ENCODE results near the gene UBA1.

The UBA1 gene

DNA sequence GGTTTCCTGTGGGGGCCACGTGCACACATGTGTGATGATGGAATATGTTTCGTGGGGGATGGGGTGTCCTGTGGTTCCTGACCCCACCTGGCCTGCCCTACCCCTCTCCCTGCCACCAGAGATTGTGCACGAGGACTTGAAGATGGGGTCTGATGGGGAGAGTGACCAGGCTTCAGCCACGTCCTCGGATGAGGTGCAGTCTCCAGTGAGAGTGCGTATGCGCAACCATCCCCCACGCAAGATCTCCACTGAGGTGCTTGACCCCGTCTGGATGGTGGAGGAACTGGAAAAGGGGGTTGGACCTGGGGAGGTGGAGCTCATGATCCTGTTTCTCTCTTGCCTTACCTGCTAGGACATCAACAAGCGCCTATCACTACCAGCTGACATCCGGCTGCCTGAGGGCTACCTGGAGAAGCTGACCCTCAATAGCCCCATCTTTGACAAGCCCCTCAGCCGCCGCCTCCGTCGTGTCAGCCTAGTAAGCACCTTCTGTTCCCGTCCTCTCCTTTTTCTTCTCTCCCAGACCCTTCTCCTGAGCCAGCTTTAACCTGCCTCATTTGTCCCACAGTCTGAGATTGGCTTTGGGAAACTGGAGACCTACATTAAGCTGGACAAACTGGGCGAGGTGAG, 30.8 kb downstream of the UBA1 start:
- TF ChIP-seq EZH2 (optimal IDR thresholded peaks at IDR 0.05; ENCODE audit: low read depth, low read length) (no peak), EZH2phosphoT487 (IDR thresholded peaks at IDR 0.05; ENCODE audit: low read length) (no peak)
- TF ChIP-seq, protein P1, sequence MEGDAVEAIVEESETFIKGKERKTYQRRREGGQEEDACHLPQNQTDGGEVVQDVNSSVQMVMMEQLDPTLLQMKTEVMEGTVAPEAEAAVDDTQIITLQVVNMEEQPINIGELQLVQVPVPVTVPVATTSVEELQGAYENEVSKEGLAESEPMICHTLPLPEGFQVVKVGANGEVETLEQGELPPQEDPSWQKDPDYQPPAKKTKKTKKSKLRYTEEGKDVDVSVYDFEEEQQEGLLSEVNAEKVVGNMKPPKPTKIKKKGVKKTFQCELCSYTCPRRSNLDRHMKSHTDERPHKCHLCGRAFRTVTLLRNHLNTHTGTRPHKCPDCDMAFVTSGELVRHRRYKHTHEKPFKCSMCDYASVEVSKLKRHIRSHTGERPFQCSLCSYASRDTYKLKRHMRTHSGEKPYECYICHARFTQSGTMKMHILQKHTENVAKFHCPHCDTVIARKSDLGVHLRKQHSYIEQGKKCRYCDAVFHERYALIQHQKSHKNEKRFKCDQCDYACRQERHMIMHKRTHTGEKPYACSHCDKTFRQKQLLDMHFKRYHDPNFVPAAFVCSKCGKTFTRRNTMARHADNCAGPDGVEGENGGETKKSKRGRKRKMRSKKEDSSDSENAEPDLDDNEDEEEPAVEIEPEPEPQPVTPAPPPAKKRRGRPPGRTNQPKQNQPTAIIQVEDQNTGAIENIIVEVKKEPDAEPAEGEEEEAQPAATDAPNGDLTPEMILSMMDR (IDR thresholded peaks at IDR 0.05; ENCODE audit: low read length): no peak
- no peak overlapping the region for H3K4me3 ChIP-seq (ENCODE audit: low read length)
- no peak overlapping the region for H3K27ac ChIP-seq (ENCODE audit: low read length)
- peaks cover 8% of the 10 kb centered on the region; the same call in 1 of the 2 replicates for H4K20me1 ChIP-seq (ENCODE audit: insufficient read depth, low read length)
- H3F3A ChIP-seq (ENCODE audit: insufficient read depth, low read length): no peaks in the 10 kb centered on the region; the same call in 1 of the 2 replicates
- no peaks in the 10 kb centered on the region for H3K9me3 ChIP-seq (replicated peaks; ENCODE audit: insufficient read depth, low read length)
- H3K79me2 ChIP-seq (ENCODE audit: low read length): peaks cover 39% of the 10 kb centered on the region
- no peaks in the 10 kb centered on the region for H3K36me3 ChIP-seq (replicated peaks; ENCODE audit: insufficient read depth, low read length)
- no peaks in the 10 kb centered on the region for H3K9me2 ChIP-seq (replicated peaks; ENCODE audit: insufficient read depth, low read length)
- H3K4me1 ChIP-seq (ENCODE audit: low read length): 0 out of 2 replicates have a peak, but pooled peaks cover 6% of the 10 kb centered on the region
- no peak overlapping the region for H3K4me2 ChIP-seq (ENCODE audit: low read depth, low read length)
- no peak overlapping the region for H2AFZ ChIP-seq (ENCODE audit: low read length)
- no peaks in the 10 kb centered on the region for H3K27me3 ChIP-seq (replicated peaks; ENCODE audit: insufficient read depth, low read length)
- DNase-seq: no peak
- no peak overlapping the region for H3K9ac ChIP-seq (ENCODE audit: low read length)

DNA sequence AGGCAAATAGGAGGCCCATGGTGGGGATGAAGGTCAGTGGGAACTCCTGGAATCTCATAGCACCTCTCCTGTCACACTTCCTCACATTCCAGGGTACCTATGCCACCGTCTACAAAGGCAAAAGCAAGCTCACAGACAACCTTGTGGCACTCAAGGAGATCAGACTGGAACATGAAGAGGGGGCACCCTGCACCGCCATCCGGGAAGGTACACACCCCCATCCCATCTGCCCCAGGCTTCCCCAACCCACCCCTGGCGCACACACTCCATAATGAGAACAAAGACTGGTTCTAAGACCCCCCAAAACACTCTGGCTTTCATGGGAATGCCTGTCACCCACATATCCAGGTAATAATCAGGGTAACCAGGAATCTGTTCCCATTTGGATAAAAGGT, 31.3 kb downstream of the UBA1 start:
- peaks cover 8% of the 10 kb centered on the region; the same call in 1 of the 2 replicates for H4K20me1 ChIP-seq (ENCODE audit: insufficient read depth, low read length)
- H3K4me1 ChIP-seq (ENCODE audit: low read length): 0 out of 2 replicates have a peak, but pooled peaks cover 5% of the 10 kb centered on the region
- H3K27me3 ChIP-seq (replicated peaks; ENCODE audit: insufficient read depth, low read length): no peaks in the 10 kb centered on the region
- H3K9me3 ChIP-seq (replicated peaks; ENCODE audit: insufficient read depth, low read length): no peaks in the 10 kb centered on the region
- no peak overlapping the region for H3K4me2 ChIP-seq (ENCODE audit: low read depth, low read length)
- TF ChIP-seq, protein P1 (IDR thresholded peaks at IDR 0.05; ENCODE audit: low read length): no peak
- no peak for TF ChIP-seq EZH2phosphoT487 (IDR thresholded peaks at IDR 0.05; ENCODE audit: low read length)
- no peak for TF ChIP-seq EZH2 (optimal IDR thresholded peaks at IDR 0.05; ENCODE audit: low read depth, low read length)
- H3K4me3 ChIP-seq (ENCODE audit: low read length): no peak overlapping the region
- no peak for DNase-seq
- no peak overlapping the region for H3K9ac ChIP-seq (ENCODE audit: low read length)
- H3K27ac ChIP-seq (ENCODE audit: low read length): no peak overlapping the region
- H2AFZ ChIP-seq (ENCODE audit: low read length): no peak overlapping the region
- H3K36me3 ChIP-seq (replicated peaks; ENCODE audit: insufficient read depth, low read length): no peaks in the 10 kb centered on the region
- peaks cover 34% of the 10 kb centered on the region for H3K79me2 ChIP-seq (ENCODE audit: low read length)
- no peaks in the 10 kb centered on the region; the same call in 1 of the 2 replicates for H3F3A ChIP-seq (ENCODE audit: insufficient read depth, low read length)
- H3K9me2 ChIP-seq (replicated peaks; ENCODE audit: insufficient read depth, low read length): no peaks in the 10 kb centered on the region

DNA sequence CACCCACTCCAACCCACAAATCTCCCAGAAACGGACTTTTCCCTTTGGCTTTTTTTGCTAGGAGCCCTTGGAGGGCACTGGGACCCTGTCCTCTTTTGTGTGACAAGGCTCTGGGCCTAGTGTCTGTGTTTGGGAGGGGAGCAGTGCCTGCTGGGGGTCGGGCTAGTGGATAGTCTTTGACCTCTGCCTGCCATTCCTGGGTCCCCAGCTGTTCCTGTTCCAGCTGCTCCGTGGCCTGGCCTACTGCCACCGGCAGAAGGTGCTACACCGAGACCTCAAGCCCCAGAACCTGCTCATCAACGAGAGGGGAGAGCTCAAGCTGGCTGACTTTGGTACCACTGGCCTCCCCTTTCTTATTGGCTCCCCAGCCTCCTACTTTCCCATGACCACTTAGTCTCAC, 32.4 kb downstream of the UBA1 start:
- Histone ChIP-seq H4K20me1 (ENCODE audit: insufficient read depth, low read length) (no peaks in the 10 kb centered on the region), H3K9me3 (replicated peaks; ENCODE audit: insufficient read depth, low read length) (no peaks in the 10 kb centered on the region), H3K9ac (ENCODE audit: low read length) (no peak overlapping the region), H3K79me2 (ENCODE audit: low read length) (peaks cover 22% of the 10 kb centered on the region), H3K27me3 (replicated peaks; ENCODE audit: insufficient read depth, low read length) (no peaks in the 10 kb centered on the region), H3K9me2 (replicated peaks; ENCODE audit: insufficient read depth, low read length) (no peaks in the 10 kb centered on the region), H3K27ac (ENCODE audit: low read length) (no peak overlapping the region), H2AFZ (ENCODE audit: low read length) (no peak overlapping the region), H3F3A (ENCODE audit: insufficient read depth, low read length) (no peaks in the 10 kb centered on the region; the same call in 1 of the 2 replicates), H3K36me3 (replicated peaks; ENCODE audit: insufficient read depth, low read length) (no peaks in the 10 kb centered on the region), H3K4me2 (ENCODE audit: low read depth, low read length) (no peak overlapping the region), H3K4me1 (ENCODE audit: low read length) (no peaks in the 10 kb centered on the region), H3K4me3 (ENCODE audit: low read length) (no peak overlapping the region)
- TF ChIP-seq EZH2phosphoT487 (IDR thresholded peaks at IDR 0.05; ENCODE audit: low read length) (no peak), EZH2 (optimal IDR thresholded peaks at IDR 0.05; ENCODE audit: low read depth, low read length) (no peak)
- TF ChIP-seq, protein P1 (IDR thresholded peaks at IDR 0.05; ENCODE audit: low read length): no peak
- DNase-seq: no peak

All from MM.1S (cell line).